H1 (cell line): ENCODE measurements around the gene CLCNKB. TPM values are rescaled to one million over a fixed set of nuclear protein-coding genes. Genes with fewer than 3 reads are reported as not detected.

Experiments used
- CTCF ChIA-PET: fragments of 300-600 bp; sonication (Branson Sonifier 250); formaldehyde crosslinking; loops from one replicate; lab custom pipeline; 2021; ENCODE audit not compliant: partially characterized antibody; lab: Charles Lee
- POLR2A ChIA-PET: fragments of 300-600 bp; sonication (Branson Sonifier 250); formaldehyde crosslinking; loops from one replicate; lab custom pipeline; 2021; ENCODE audit warnings: inconsistent platforms; ENCODE audit not compliant: partially characterized antibody; lab: Charles Lee
- DNase-seq, 2 experiments: peaks; one replicate each; pipeline versions ENCODE4 v3.0.0 to v3.0.0-alpha.2; 2010 to 2022; ENCODE audit warnings: low spot score in 2 of 2, low read depth in 1 of 2, mixed read lengths in 1 of 2
- FAIRE-seq: peaks from 2 replicates; lab custom pipeline; 2011; peaks lifted over from hg19 to GRCh38; lab: Jason Lieb, UNC
- H2AFZ ChIP-seq: 2 replicates; pipeline ENCODE4 v1.8.1; 2012; ENCODE audit warnings: low read length, inconsistent platforms
- H2AK5ac ChIP-seq: 2 replicates; pipeline ENCODE4 v1.6.1; 2013; ENCODE audit warnings: low read depth, low read length
- H2BK120ac ChIP-seq: replicated peaks from 2 replicates; pipeline ENCODE3; 2013; ENCODE audit warnings: low read depth, low read length, inconsistent platforms
- H2BK12ac ChIP-seq: 2 replicates; pipeline ENCODE4 v1.6.1; 2013; ENCODE audit warnings: low read depth, low read length
- H2BK15ac ChIP-seq: 2 replicates; pipeline ENCODE4 v1.6.1; 2013; ENCODE audit warnings: low read length
- H2BK20ac ChIP-seq: 2 replicates; pipeline ENCODE4 v1.6.1; 2013; ENCODE audit warnings: low read length
- H2BK5ac ChIP-seq: 2 replicates; pipeline ENCODE4 v1.6.1; 2013; ENCODE audit warnings: low read depth, low read length
- H3K14ac ChIP-seq: 2 replicates; pipeline ENCODE4 v1.6.1; 2013; ENCODE audit warnings: inconsistent platforms; ENCODE audit not compliant: insufficient read length
- H3K18ac ChIP-seq: 2 replicates; pipeline ENCODE4 v1.6.1; 2013; ENCODE audit warnings: low read length; ENCODE audit errors: extremely low read depth
- H3K23ac ChIP-seq: 2 replicates; pipeline ENCODE4 v1.6.1; 2013; ENCODE audit warnings: inconsistent platforms; ENCODE audit not compliant: insufficient read length
- H3K23me2 ChIP-seq: 2 replicates; pipeline ENCODE4 v1.6.1; 2013; ENCODE audit warnings: low read depth, low read length
- H3K27ac ChIP-seq: 2 replicates; pipeline ENCODE4 v1.6.1; 2011; ENCODE audit warnings: low read depth, low read length, inconsistent platforms
- H3K27me3 ChIP-seq, 4 experiments: replicated peaks in 1 of 4; 1 replicate in 1 of 4; 2 replicates in 3 of 4; pipeline versions ENCODE4 v1.6.1 to v1.8.1; 2011 to 2013; ENCODE audit warnings: low read length in 3 of 4, mild to moderate bottlenecking in 3 of 4, inconsistent platforms in 2 of 4, mixed read lengths in 2 of 4, moderate library complexity in 1 of 4; ENCODE audit not compliant: control insufficient read depth in 3 of 4, insufficient read depth in 3 of 4; ENCODE audit errors: extremely low read depth in 1 of 4
- H3K36me3 ChIP-seq, 4 experiments: 2 replicates each; pipeline versions ENCODE4 v1.6.1 to v1.8.1; 2011 to 2013; ENCODE audit warnings: mild to moderate bottlenecking in 4 of 4, low read length in 3 of 4, moderate library complexity in 2 of 4, control low read depth in 1 of 4, inconsistent platforms in 1 of 4; ENCODE audit not compliant: insufficient read depth in 4 of 4, control insufficient read depth in 2 of 4
- H3K4ac ChIP-seq: replicated peaks from 2 replicates; pipeline ENCODE3; 2013; ENCODE audit warnings: low read length, low read depth, mixed read lengths, inconsistent platforms; ENCODE audit not compliant: insufficient read length
- H3K4me1 ChIP-seq, 4 experiments: replicated peaks in 1 of 4; 1 replicate in 1 of 4; 2 replicates in 3 of 4; pipeline versions ENCODE4 v1.6.1 to v1.8.1; 2011 to 2013; ENCODE audit warnings: low read length in 3 of 4, inconsistent platforms in 2 of 4, mixed read lengths in 1 of 4; ENCODE audit not compliant: insufficient read depth in 4 of 4, control insufficient read depth in 3 of 4
- H3K4me2 ChIP-seq, 2 experiments: 2 replicates each; pipeline versions ENCODE4 v1.6.1 to v1.8.1; 2011 to 2013; ENCODE audit warnings: low read depth in 2 of 2, low read length in 2 of 2, control low read depth in 1 of 2, inconsistent platforms in 1 of 2, mild to moderate bottlenecking in 1 of 2; ENCODE audit not compliant: insufficient read depth in 1 of 2
- H3K4me3 ChIP-seq, 4 experiments: fragments of 200-600, 300-600 bp in 1 of 4; sonication (generic), shearing (Covaris generic), sonication (Bioruptor Twin) in 1 of 4; 2 replicates each; pipeline versions ENCODE4 v1.5.1 to v1.8.1; 2011 to 2016; ENCODE audit warnings: low read length in 4 of 4, low read depth in 3 of 4, control low read depth in 2 of 4, inconsistent platforms in 2 of 4, mild to moderate bottlenecking in 2 of 4, mixed read lengths in 1 of 4, moderate library complexity in 1 of 4; ENCODE audit not compliant: insufficient read depth in 2 of 4; ENCODE audit errors: extremely low read depth in 1 of 4
- H3K56ac ChIP-seq: replicated peaks from 2 replicates; pipeline ENCODE3; 2013; ENCODE audit warnings: low read depth, mild to moderate bottlenecking, mixed read lengths, low read length, inconsistent platforms; ENCODE audit not compliant: insufficient read length
- H3K79me1 ChIP-seq: 2 replicates; pipeline ENCODE4 v1.6.1; 2013; ENCODE audit warnings: low read depth, low read length, control low read depth
- H3K79me2 ChIP-seq, 2 experiments: 2 replicates each; pipeline versions ENCODE4 v1.6.1 to v1.8.1; 2012 to 2013; ENCODE audit warnings: low read length in 2 of 2, mild to moderate bottlenecking in 2 of 2, inconsistent platforms in 1 of 2; ENCODE audit not compliant: insufficient read depth in 2 of 2, control insufficient read depth in 1 of 2
- H3K9ac ChIP-seq, 4 experiments: replicated peaks in 1 of 4; 1 replicate in 1 of 4; 2 replicates in 3 of 4; pipeline versions ENCODE4 v1.6.1 to v1.8.1; 2011 to 2013; ENCODE audit warnings: low read depth in 3 of 4, low read length in 3 of 4, control low read depth in 2 of 4, mild to moderate bottlenecking in 2 of 4, moderate library complexity in 2 of 4, inconsistent platforms in 1 of 4; ENCODE audit errors: extremely low read depth in 1 of 4
- H3K9me3 ChIP-seq, 2 experiments: 2 replicates each; pipeline versions ENCODE4 v1.6.1 to v1.8.1; 2012 to 2013; ENCODE audit warnings: mild to moderate bottlenecking in 2 of 2, moderate library complexity in 2 of 2, control low read depth in 1 of 2, inconsistent platforms in 1 of 2, low read depth in 1 of 2, low read length in 1 of 2, mixed read lengths in 1 of 2; ENCODE audit not compliant: insufficient read depth in 2 of 2
- H4K20me1 ChIP-seq, 2 experiments: replicated peaks in 1 of 2; 2 replicates each; pipeline versions ENCODE3 to v1.8.1; 2011 to 2013; ENCODE audit warnings: inconsistent platforms in 2 of 2, low read length in 2 of 2, mild to moderate bottlenecking in 1 of 2; ENCODE audit not compliant: insufficient read depth in 2 of 2, control insufficient read depth in 1 of 2
- H4K5ac ChIP-seq: 2 replicates; pipeline ENCODE4 v1.6.1; 2013; ENCODE audit warnings: low read length, low read depth, mixed read lengths, inconsistent platforms; ENCODE audit not compliant: insufficient read length
- H4K8ac ChIP-seq: 2 replicates; pipeline ENCODE4 v1.8.0; 2013; ENCODE audit warnings: mild to moderate bottlenecking, moderate library complexity, low read length, inconsistent platforms; ENCODE audit not compliant: insufficient read depth; ENCODE audit errors: extremely low read depth
- H4K91ac ChIP-seq: replicated peaks from 2 replicates; pipeline ENCODE3; 2013; ENCODE audit warnings: low read length, mixed read lengths, inconsistent platforms; ENCODE audit not compliant: insufficient read length
- CTCF ChIP-seq, 3 experiments: IDR thresholded peaks; 1 replicate in 2 of 3; 2 replicates in 1 of 3; pipeline versions ENCODE4 v1.5.1 to v1.6.1; 2011; ENCODE audit warnings: low read length in 3 of 3, mild to moderate bottlenecking in 3 of 3, inconsistent platforms in 2 of 3, low read depth in 1 of 3, moderate library complexity in 1 of 3; ENCODE audit not compliant: insufficient read depth in 1 of 3; ENCODE audit errors: control extremely low read depth in 1 of 3
- EGR1 ChIP-seq: IDR thresholded peaks from 2 replicates; pipeline ENCODE4 v1.6.1; 2011; ENCODE audit warnings: low read depth, low read length, borderline replicate concordance
- HDAC2 ChIP-seq, 2 experiments: fragments of 300-600 bp in 1 of 2; sonication (generic) in 1 of 2; IDR thresholded peaks; 2 replicates each; pipeline ENCODE4 v1.6.1; 2011 to 2012; ENCODE audit warnings: low read depth in 2 of 2, low read length in 2 of 2, mild to moderate bottlenecking in 2 of 2, moderate library complexity in 2 of 2, borderline replicate concordance in 1 of 2, inconsistent platforms in 1 of 2
- POU5F1 ChIP-seq: IDR thresholded peaks from 2 replicates; pipeline ENCODE4 v1.6.1; 2011; ENCODE audit warnings: low read depth, mild to moderate bottlenecking, low read length, moderate library complexity
- RXRA ChIP-seq: IDR thresholded peaks from 2 replicates; pipeline ENCODE4 v1.6.1; 2011; ENCODE audit warnings: low read depth, mild to moderate bottlenecking, low read length, moderate library complexity; ENCODE audit not compliant: insufficient read depth
- TAF7 ChIP-seq: optimal IDR thresholded peaks from 2 replicates; pipeline ENCODE3; 2011; ENCODE audit warnings: low read depth, mild to moderate bottlenecking, inconsistent platforms, low read length, moderate library complexity, borderline replicate concordance
- YY1 ChIP-seq: IDR thresholded peaks from 2 replicates; pipeline ENCODE4 v1.6.1; 2011; ENCODE audit warnings: low read depth, mild to moderate bottlenecking, low read length
- WGBS, 2 experiments: shearing (Covaris generic) in 1 of 2; methylation state at CpG; one replicate each; pipeline versions ENCODE4 v1.1.6 to v1.1.7; 2013 to 2015; ENCODE audit warnings: low lambda C conversion rate in 2 of 2, mixed read lengths in 2 of 2, inconsistent platforms in 1 of 2, low coverage in 1 of 2, missing lambda C conversion rate in 1 of 2; ENCODE audit not compliant: insufficient replicate concordance in 2 of 2, insufficient coverage in 1 of 2, insufficient read length in 1 of 2; ENCODE audit errors: extremely low coverage in 1 of 2, missing lambda C conversion rate in 1 of 2; 5-methylcytosine and 5-hydroxymethylcytosine counted together
- polyA plus RNA-seq, 7 experiments: library from polyadenylated mRNA; depleted of rRNA in 3 of 7; stranded (reverse) in 5 of 7; unstranded in 2 of 7; fragments of >200 nt in 5 of 7; fragments of 200-250 nt in 2 of 7; gene quantifications; 1 replicate in 5 of 7; 2 replicates in 1 of 7; 4 replicates in 1 of 7; pipeline versions ENCODE4 v1.2.1 to v1.2.3, GENCODE V29; 2011 to 2013; ENCODE audit warnings: missing spikeins in 2 of 7, mixed read lengths in 2 of 7
- total RNA-seq: library from RNA; stranded (reverse); fragmentation: NEBNext Ultra II Directional; extraction: Animal tissue kit (Norgen Biotek cat#: 25700); gene quantifications from 2 replicates; pipeline ENCODE4 v1.2.1, GENCODE V29; 2021
- TF ChIP-seq, protein P1 (sequence below): IDR thresholded peaks from 2 replicates; pipeline ENCODE4 v1.6.1; 2011; ENCODE audit warnings: low read depth, mild to moderate bottlenecking, low read length; ENCODE audit not compliant: insufficient read depth

CLCNKB gene
- total and polyA plus RNA-seq, 2 of the 8 experiments (the other 6 are each of a cell fraction or from before 2014, with no cell fraction given) = 1.2 to 3.5 TPM

DNA sequence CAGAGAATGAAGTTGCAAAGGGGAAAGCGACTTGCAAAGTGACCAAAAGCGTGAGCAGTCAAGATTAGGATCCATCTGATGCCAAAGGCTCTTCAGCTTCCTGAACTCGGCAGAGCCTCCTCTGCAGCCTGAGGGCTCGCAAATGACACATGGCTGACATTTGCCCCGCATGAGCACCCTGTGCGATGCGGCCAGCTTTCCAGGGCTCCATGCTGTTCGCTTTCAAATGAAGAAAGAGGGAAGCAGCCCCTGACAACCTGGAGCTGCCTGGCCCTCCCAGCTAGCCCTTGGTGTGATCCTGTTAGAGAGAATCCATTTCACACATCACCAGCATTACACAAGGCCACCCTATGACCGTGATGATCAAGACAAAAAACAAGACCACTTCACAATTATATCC is 50.0 kb downstream of the CLCNKB start:
- peaks cover 0 to 2% (median 0%) of the 10 kb centered on the region in 4 experiments; a peak in 1 of 7 replicates for H3K27me3 ChIP-seq
- WGBS, 2 experiments = 85% methylated on average over 9 of the region's 9 CpGs; no CpG with 5 or more reads in 1 of the 2 experiments
- no peak overlapping the region for H4K91ac ChIP-seq
- no peak overlapping the region for H3K56ac ChIP-seq
- no peak overlapping the region for H2BK20ac ChIP-seq
- TF ChIP-seq TAF7 (no peak), POU5F1 (no peak), YY1 (no peak), RXRA (no peak), HDAC2 (IDR thresholded peaks at IDR 0.05; ENCODE audit: borderline replicate concordance in 1 of 2, low read depth in 2 of 2, low read length in 2 of 2) (no peak), EGR1 (no peak), CTCF (IDR thresholded peaks at IDR 0.05; ENCODE audit: control extremely low read depth in 1 of 3, insufficient read depth in 1 of 3, low read depth in 1 of 3, low read length in 3 of 3) (no peak)
- TF ChIP-seq, protein P1, sequence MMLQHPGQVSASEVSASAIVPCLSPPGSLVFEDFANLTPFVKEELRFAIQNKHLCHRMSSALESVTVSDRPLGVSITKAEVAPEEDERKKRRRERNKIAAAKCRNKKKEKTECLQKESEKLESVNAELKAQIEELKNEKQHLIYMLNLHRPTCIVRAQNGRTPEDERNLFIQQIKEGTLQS = no peak
- H3K4me3 ChIP-seq = no peak overlapping the region
- no peak overlapping the region for H3K4me2 ChIP-seq
- no peak overlapping the region for H4K5ac ChIP-seq
- no peak overlapping the region for H3K23ac ChIP-seq
- H3K79me2 ChIP-seq = no peaks in the 10 kb centered on the region
- no peaks in the 10 kb centered on the region for H3K9me3 ChIP-seq
- DNase-seq (no peak), FAIRE-seq (no peak)
- POLR2A ChIA-PET = interaction anchor here (0.8 to 1.5 kb wide), 4 partner anchors 11 to 53 kb away, joined by 3 to 5 read pairs (median 4); no protein-coding TSS in a partner anchor
- no peak overlapping the region for H3K4ac ChIP-seq
- H2AFZ ChIP-seq = no peak overlapping the region
- peaks cover 5% of the 10 kb centered on the region; the same call in 1 of the 2 replicates for H3K23me2 ChIP-seq
- no peak overlapping the region for H2BK120ac ChIP-seq
- H2BK15ac ChIP-seq = no peak overlapping the region
- no peak overlapping the region for H4K8ac ChIP-seq
- no peaks in the 10 kb centered on the region for H3K79me1 ChIP-seq
- H3K27ac ChIP-seq = no peak overlapping the region
- no peaks in the 10 kb centered on the region for H4K20me1 ChIP-seq
- no peaks in the 10 kb centered on the region for H3K36me3 ChIP-seq
- no peak overlapping the region for H3K14ac ChIP-seq
- H3K18ac ChIP-seq = no peak overlapping the region
- CTCF ChIA-PET = interaction anchor here (0.6 to 4.1 kb wide), 8 partner anchors 10 to 1473 kb away, joined by 3 to 52 read pairs (median 6); no protein-coding TSS in a partner anchor
- no peak overlapping the region for H3K9ac ChIP-seq
- no peak overlapping the region for H2BK12ac ChIP-seq
- peaks cover 0 to 5% (median 2%) of the 10 kb centered on the region in 4 experiments; a peak in 3 of 7 replicates for H3K4me1 ChIP-seq
- H2BK5ac ChIP-seq = no peak overlapping the region
- H2AK5ac ChIP-seq = no peak overlapping the region
